ENCODE measurements around the gene CDH6.

The CDH6 gene

DNA sequence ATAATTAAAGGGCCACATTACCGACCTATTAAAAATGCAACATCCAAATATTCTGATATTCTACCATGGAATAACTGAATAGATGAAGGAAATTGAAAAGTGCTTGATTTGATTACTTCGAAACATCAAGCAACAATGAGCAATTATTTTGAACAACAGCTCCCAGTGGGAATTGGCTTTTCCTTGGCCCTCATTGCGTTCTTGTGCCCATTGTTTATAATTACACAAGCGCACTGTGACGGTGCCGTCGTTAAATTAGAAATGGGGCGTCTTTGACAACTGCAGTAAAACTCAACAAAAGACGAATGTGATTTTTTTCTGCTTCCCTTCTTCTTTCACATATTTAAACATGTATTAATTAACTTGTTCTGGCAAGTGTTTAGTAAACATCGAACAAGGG lies 61.6 kb downstream of the CDH6 start:
- DNase-seq (ENCODE audit: low spot score): no peak

DNA sequence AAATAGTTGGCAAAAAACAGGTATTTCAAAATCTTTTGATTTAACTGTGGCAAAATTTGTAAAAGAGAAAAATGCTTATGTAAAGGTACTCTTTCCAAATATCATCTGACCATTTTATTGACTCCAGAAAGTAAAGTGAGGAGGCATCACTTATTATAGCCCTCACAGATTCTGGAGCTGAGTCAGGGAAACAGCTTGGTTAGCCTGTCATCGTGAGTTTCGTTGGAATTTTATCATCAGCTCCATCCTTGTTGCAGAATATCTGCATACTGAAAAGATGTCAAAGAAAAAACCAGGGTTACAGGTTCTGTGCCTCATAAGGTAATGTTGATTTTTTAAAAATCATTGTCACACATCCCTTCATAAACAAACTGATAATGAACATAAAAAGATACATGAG lies 74.8 kb downstream of the CDH6 start:
- no peak for DNase-seq (ENCODE audit: low spot score)

GRCh38 chr5:31268686-31269085 lies 75.2 kb downstream of the CDH6 start:
- DNase-seq (ENCODE audit: low spot score): no peak

DNA sequence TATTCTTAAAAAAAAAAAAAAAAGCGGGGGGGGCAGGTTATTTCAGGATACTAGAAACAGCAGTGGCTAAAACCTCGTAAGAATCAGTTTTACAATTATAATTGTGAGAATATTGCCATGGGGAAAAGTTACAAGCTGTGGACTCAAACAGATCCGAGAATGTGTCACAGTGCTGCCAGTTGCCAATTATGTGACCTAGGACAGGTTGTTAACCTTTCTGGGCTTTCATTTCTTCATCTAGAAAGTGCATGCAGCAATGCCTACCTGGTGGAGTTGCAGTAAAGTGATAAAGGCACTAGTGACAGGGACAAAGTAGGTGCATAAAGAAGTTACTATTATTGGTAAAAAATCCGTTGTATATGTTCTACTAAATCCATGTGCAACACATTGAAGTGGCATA lies 75.8 kb downstream of the CDH6 start:
- no peak for DNase-seq (ENCODE audit: low spot score)

- no peak for DNase-seq (ENCODE audit: low spot score)
Observed at GRCh38 chr5:31270396-31270795, 76.9 kb downstream of the CDH6 start.

DNA sequence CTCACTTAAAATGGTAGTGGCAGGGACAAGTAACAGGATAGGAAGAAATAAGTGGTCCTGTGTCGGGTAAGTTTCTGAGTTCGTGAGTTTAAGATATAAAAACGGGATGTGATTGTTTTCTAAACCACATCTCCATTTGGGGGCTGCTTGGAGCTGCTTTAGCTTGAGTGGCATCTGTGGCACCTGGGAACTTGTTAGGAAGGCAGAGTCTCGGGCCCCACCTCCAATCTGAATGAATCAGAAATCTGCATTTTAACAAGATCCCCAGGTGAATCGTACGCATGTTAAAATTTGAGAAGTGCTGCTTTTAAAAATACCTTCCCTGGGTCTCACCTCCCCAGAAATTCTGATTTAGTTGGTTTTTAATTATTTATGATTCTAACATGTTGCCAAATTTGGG lies 78.1 kb downstream of the CDH6 start:
- DNase-seq (ENCODE audit: low spot score): no peak

DNA sequence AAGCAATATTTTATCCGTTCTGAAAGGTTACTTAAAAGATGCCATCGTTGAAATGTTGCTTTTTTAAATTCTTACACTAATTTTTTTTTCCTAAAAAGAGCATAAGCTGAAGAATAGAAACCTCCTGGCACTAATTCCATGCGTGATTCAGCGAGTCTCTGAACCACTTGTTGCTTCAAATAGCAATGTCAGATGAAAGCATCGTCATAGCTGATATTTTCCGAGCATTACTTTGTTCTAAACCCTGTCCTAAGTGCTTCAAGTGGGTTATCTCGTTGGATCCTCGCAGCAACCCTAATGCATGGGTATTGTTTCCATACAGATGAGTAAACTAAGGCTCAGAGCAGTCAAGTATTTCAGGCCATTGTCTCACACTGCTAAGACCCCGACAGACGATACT lies 79.7 kb downstream of the CDH6 start:
- no peak for DNase-seq (ENCODE audit: low spot score)

DNA sequence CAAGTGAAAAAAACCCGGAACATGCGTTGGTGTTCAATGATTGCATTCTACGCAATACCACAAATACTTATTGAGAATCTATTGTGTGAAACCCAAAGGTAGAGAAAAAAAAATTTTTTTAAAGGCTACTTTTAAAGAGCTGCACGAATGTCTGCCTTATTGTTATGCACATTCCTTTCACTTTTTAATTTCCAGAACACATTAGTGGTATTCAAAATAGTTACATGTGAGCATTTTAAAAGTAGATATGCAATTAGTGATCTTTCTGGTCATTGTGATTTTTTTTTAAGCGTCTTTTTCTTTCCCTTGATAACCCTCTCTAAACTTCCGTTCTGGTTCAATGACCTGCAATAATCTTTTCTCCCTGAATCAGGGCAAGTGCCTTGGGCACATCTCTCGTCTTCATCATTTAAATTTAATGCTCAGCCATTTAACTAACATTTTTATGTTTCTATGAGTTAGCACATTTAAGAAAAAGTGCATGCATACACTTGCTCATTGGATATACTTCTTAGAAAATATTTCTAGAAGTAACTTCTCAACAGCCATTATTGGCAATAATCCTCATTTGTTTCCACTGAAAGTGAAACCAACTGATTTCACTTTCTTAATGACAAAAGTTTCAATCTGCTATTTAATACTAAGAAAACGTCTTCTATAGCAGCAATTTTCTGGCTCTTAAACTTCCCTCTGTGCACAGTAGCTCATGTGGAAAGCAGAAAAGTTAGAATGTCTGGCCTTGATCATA lies 80.3 kb downstream of the CDH6 start:
- DNase-seq (ENCODE audit: low spot score): no peak

- DNase-seq (ENCODE audit: low spot score): no peak
Observed at GRCh38 chr5:31280210-31280609, 86.7 kb downstream of the CDH6 start.

GRCh38 chr5:31283326-31283725 lies 89.8 kb downstream of the CDH6 start:
- no peak for DNase-seq (ENCODE audit: low spot score)

- no peak for DNase-seq (ENCODE audit: low spot score)
Observed at GRCh38 chr5:31285025-31285424, 91.5 kb downstream of the CDH6 start.

- no peak for DNase-seq (ENCODE audit: low spot score)
Observed at GRCh38 chr5:31287985-31288384, 94.5 kb downstream of the CDH6 start.

DNA sequence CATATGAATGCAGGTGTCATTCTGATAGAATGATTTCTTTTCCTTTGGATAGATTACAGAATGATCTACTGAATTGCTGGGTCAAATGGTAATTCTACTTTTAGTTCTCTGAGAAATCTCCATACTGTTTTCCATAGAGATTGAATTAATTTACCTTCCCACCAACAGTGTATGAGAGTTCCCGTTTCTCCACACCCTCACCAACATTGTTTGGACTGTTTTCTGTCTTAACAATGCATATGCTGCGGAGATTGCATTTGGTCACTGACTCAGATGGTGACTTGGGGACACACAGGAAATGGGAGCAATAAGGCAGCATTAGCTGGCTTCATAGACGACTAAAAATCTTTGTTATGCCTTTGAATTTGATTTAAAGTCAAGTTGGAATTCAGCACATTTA lies 95.9 kb downstream of the CDH6 start:
- no peak for DNase-seq (ENCODE audit: low spot score)

GRCh38 chr5:31291323-31291854 lies 97.9 kb downstream of the CDH6 start:
- DNase-seq (ENCODE audit: low spot score): no peak

DNA sequence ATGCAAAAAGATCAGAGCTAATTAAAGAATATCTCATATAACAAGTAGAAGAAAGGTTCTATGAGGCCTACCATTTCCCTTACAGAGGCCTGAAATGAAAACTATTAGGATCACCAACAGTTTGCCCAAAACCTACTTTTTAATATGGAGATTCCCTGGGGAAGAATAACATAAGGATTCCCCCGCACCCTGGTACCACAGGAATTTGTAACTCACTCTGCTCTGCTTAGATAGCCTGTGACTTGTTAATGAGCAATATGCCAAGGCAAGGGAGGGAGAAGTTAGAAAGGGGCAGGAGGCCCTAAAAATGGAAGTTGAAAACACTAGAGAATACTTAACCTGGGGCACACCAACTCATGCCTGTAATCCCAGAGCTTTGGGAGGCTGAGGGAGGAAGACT lies 107.0 kb downstream of the CDH6 start:
- DNase-seq (ENCODE audit: low spot score): no peak

GRCh38 chr5:31301833-31302232 lies 108.3 kb downstream of the CDH6 start:
- DNase-seq (ENCODE audit: low spot score): no peak

- DNase-seq (ENCODE audit: low spot score): no peak
Observed at GRCh38 chr5:31303688-31304087, 110.2 kb downstream of the CDH6 start.

DNA sequence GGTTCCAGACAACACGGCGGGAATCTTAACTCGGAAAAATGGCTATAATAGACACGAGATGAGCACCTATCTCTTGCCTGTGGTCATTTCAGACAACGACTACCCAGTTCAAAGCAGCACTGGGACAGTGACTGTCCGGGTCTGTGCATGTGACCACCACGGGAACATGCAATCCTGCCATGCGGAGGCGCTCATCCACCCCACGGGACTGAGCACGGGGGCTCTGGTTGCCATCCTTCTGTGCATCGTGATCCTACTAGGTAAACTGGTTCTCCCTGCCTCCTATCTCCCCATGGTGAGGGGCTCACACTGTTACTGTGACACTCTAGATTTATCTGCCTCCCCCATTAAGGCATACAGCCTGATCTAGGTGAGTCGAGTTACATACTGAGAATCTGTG lies 124.2 kb downstream of the CDH6 start:
- DNase-seq (ENCODE audit: low spot score): no peak

DNA sequence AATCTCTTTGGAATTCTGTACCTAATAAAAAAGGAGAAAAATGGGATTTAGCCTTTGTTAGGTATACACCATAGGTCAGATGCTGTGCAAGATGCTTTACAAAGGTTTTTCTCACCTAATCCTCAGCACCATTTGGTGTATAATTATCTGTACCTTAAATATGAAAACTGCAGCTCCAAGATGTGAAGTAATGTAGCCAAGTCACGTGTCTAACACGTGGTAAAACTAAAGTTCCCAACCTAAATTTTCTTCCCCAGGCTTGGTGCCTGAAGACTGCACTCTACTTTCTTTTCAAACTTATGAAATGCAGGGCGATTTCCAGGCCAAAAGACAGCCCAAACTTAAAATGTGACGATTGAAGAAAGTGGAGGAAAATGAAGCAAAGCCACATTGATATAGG lies 125.8 kb downstream of the CDH6 start:
- no peak for DNase-seq (ENCODE audit: low spot score)

DNA sequence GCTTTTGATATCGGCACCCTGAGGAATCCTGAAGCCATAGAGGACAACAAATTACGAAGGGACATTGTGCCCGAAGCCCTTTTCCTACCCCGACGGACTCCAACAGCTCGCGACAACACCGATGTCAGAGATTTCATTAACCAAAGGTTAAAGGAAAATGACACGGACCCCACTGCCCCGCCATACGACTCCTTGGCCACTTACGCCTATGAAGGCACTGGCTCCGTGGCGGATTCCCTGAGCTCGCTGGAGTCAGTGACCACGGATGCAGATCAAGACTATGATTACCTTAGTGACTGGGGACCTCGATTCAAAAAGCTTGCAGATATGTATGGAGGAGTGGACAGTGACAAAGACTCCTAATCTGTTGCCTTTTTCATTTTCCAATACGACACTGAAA lies 129.5 kb downstream of the CDH6 start:
- DNase-seq (ENCODE audit: low spot score): no peak

DNA sequence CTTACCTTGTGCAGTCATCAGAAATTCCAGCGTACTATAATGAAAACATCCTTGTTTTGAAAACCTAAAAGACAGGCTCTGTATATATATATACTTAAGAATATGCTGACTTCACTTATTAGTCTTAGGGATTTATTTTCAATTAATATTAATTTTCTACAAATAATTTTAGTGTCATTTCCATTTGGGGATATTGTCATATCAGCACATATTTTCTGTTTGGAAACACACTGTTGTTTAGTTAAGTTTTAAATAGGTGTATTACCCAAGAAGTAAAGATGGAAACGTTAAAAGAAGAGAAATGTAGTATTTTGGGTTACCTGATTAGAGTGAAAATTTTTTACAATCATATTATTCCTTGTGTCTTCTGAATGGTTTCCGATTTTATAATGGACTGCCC lies 131.4 kb downstream of the CDH6 start:
- DNase-seq (ENCODE audit: low spot score): no peak

DNA sequence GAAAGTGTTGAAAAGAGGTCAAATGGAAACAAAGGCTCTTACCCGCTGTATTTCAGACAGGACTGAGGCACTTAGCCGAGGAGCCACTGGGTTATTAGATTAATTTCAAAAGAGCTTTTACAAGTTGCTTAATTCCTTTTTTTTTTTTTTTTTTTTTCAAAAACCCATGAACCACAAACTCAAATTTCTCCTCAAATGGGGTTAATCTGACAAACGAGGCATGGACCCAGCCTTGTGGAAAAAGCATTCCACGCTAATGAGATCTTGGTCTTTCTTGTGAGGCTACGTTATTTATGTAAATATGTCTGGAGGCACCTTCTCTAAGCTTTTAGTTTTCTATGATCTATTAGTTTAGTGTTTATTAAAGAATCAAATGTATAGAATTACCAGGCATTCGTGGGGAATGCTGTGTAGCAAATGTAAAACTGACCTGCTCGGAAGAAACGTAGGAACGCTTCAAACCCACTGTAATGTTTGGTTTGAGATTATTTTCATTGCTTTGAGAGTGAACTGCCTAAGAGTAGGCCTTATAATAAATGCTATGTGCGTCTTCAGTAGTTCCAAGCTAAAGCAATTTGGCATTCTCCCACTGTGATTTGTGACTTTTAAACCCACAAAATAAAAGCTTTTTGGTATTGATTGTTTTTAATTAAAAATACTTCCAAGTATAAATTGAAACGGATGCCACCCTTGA lies 134.7 kb downstream of the CDH6 start:
- DNase-seq (ENCODE audit: low spot score): no peak

DNA sequence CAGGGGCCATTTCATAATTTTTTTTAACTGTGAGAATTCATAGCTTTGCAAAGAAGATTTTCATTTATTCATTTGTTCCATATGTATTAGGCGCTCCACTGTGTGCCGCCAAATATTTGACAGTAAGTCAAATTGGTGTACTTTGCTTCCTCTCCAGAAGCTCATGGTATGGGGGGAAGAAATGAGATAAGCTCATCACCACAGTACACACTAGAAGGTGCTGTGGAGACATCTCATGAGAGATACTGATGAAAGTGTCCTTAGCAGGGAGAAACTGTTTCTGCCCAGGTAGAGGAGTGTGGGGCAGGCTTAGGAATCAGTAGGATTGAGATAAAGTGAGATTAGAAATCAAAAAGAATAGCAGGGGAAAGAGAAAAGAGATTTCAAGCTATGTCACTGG lies 136.2 kb downstream of the CDH6 start:
- no peak for DNase-seq (ENCODE audit: low spot score)

- DNase-seq (ENCODE audit: low spot score): no peak
Observed at GRCh38 chr5:31332160-31332559, 138.7 kb downstream of the CDH6 start.
